B cell (primary cell): Measurements from ENCODE around the gene PDLIM1. TPM values are rescaled to one million over a fixed set of nuclear protein-coding genes. Genes with fewer than 3 reads are reported as not detected.

Experiments used
- ATAC-seq: fragments of 200-7000 bp; cut with Tn5 transposase; one replicate; pipeline ENCODE4 v1.10.0; 2021; ENCODE audit warnings: low read depth, mild to moderate bottlenecking, moderate number of reproducible peaks, moderate library complexity
- CTCF ChIA-PET: fragments of 350-600 bp; sonication (Branson Sonifier 250); formaldehyde crosslinking; loops from one replicate; lab custom pipeline; 2021; ENCODE audit warnings: antibody characterized with exemption, inconsistent platforms; lab: Charles Lee
- POLR2A ChIA-PET: fragments of 350-600 bp; sonication (Branson Sonifier 250); formaldehyde crosslinking; loops from one replicate; lab custom pipeline; 2021; ENCODE audit warnings: antibody characterized with exemption; lab: Charles Lee
- DNase-seq: peaks from one replicate; pipeline ENCODE4 v3.0.0; 2013
- H2AFZ ChIP-seq: 2 replicates; pipeline ENCODE4 v1.6.1; 2012; ENCODE audit warnings: mild to moderate bottlenecking, low read depth, low read length; ENCODE audit not compliant: insufficient read depth, poor library complexity, severe bottlenecking
- H3K27ac ChIP-seq, 2 donors: 1 replicate in 1 of 2; 2 replicates in 1 of 2; pipeline ENCODE4 v1.5.1; 2012 to 2013; ENCODE audit warnings: low read length in 2 of 2, mild to moderate bottlenecking in 2 of 2, moderate library complexity in 1 of 2
- H3K27me3 ChIP-seq, 4 experiments: fragments of 200-600 bp in 1 of 4; sonication (generic) in 1 of 4; replicated peaks in 1 of 4; 1 replicate in 2 of 4; 2 replicates in 2 of 4; pipeline versions ENCODE4 v1.6.1 to v1.7.0; 2013 to 2016; ENCODE audit warnings: low read length in 3 of 4, mild to moderate bottlenecking in 2 of 4, mixed read lengths in 1 of 4, moderate library complexity in 1 of 4; ENCODE audit not compliant: insufficient read depth in 4 of 4, control insufficient read depth in 3 of 4; ENCODE audit errors: control extremely low read depth in 1 of 4
- H3K36me3 ChIP-seq, 2 experiments: replicated peaks in 1 of 2; 1 replicate in 1 of 2; 2 replicates in 1 of 2; pipeline versions ENCODE4 v1.6.1 to v1.7.1; 2013; ENCODE audit warnings: low read length in 1 of 2; ENCODE audit not compliant: insufficient read depth in 2 of 2, control insufficient read depth in 1 of 2; ENCODE audit errors: control extremely low read depth in 1 of 2, extremely low read depth in 1 of 2
- H3K4me1 ChIP-seq, 2 donors: fragments of 200-600 bp in 1 of 2; sonication (generic) in 1 of 2; 1 replicate in 1 of 2; 2 replicates in 1 of 2; pipeline versions ENCODE4 v1.5.1 to v1.6.1; 2013 to 2017; ENCODE audit warnings: low read length in 2 of 2; ENCODE audit not compliant: control insufficient read depth in 2 of 2, insufficient read depth in 2 of 2
- H3K4me2 ChIP-seq: replicated peaks from 2 replicates; pipeline ENCODE3; 2012; ENCODE audit warnings: mild to moderate bottlenecking, low read depth, low read length; ENCODE audit not compliant: poor library complexity, severe bottlenecking
- H3K4me3 ChIP-seq, 5 experiments: fragments of 200-600 bp in 1 of 5; sonication (generic) in 1 of 5; 1 replicate in 3 of 5; 2 replicates in 2 of 5; pipeline versions ENCODE4 v1.5.1 to v1.7.0; 2011 to 2016; ENCODE audit warnings: low read length in 4 of 5, mild to moderate bottlenecking in 4 of 5, low read depth in 2 of 5, control low read depth in 1 of 5, moderate library complexity in 1 of 5; ENCODE audit not compliant: insufficient read depth in 1 of 5; ENCODE audit errors: control extremely low read depth in 1 of 5, extremely low read depth in 1 of 5
- H3K79me2 ChIP-seq: fragments of 200-600 bp; sonication (generic); one replicate; pipeline ENCODE4 v1.6.0; 2016; ENCODE audit warnings: low read length; ENCODE audit not compliant: control insufficient read depth, insufficient read depth
- H3K9ac ChIP-seq: fragments of 200-600 bp; sonication (generic); 2 replicates; pipeline ENCODE4 v1.6.1; 2017; ENCODE audit warnings: mild to moderate bottlenecking, low read length, moderate library complexity
- H3K9me3 ChIP-seq, 3 donors: one replicate each; pipeline versions ENCODE4 v1.6.1 to v1.7.1; 2013; ENCODE audit warnings: low read length in 2 of 3; ENCODE audit not compliant: control insufficient read depth in 2 of 3, insufficient read depth in 1 of 3; ENCODE audit errors: control extremely low read depth in 1 of 3
- H4K20me1 ChIP-seq: 2 replicates; pipeline ENCODE4 v1.6.0; 2012; ENCODE audit warnings: mild to moderate bottlenecking, low read length; ENCODE audit not compliant: insufficient read depth, control insufficient read depth, poor library complexity, severe bottlenecking
- H3K27ac Mint-ChIP-seq: one replicate; pipeline ENCODE4 v1.8.0; 2021; ENCODE audit warnings: mixed read lengths
- H3K27me3 Mint-ChIP-seq: one replicate; pipeline ENCODE4 v1.8.0; 2021; ENCODE audit warnings: mixed read lengths
- H3K4me1 Mint-ChIP-seq: one replicate; pipeline ENCODE4 v1.8.0; 2021; ENCODE audit warnings: mixed read lengths
- H3K4me3 Mint-ChIP-seq: one replicate; pipeline ENCODE4 v1.8.0; 2021; ENCODE audit warnings: mixed read lengths
- H3K9me3 Mint-ChIP-seq: one replicate; pipeline ENCODE4 v1.8.0; 2022; ENCODE audit warnings: mixed read lengths; ENCODE audit not compliant: insufficient read depth
- EZH2 ChIP-seq: IDR thresholded peaks from 2 replicates; pipeline ENCODE4 v1.6.1; 2012; ENCODE audit warnings: borderline replicate concordance, low read depth, mild to moderate bottlenecking, moderate library complexity, low read length; ENCODE audit not compliant: insufficient read depth, poor library complexity, severe bottlenecking
- WGBS: methylation state at CpG from one replicate; pipeline ENCODE4 v1.1.5; 2013; ENCODE audit warnings: missing lambda C conversion rate; ENCODE audit not compliant: insufficient coverage; 5-methylcytosine and 5-hydroxymethylcytosine counted together
- intact Hi-C: fragments of 100-400 bp; cut with micrococcal nuclease; formaldehyde crosslinking; loops from one replicate; pipeline ENCODE4 v1.10.0; 2022
- polyA plus RNA-seq: library from polyadenylated mRNA; depleted of rRNA; stranded (reverse); fragments of >200 nt; gene quantifications from 2 replicates; pipeline ENCODE4 v1.2.3, GENCODE V29; 2012
- total RNA-seq, 2 donors: library from RNA; stranded (reverse); fragments of 120-200 nt in 1 of 2; gene quantifications; 1 replicate in 1 of 2; 2 replicates in 1 of 2; pipeline versions ENCODE4 v1.2.3 to v1.2.4, GENCODE V29; 2013 to 2022
- TF ChIP-seq, protein P1 (sequence below): fragments of 200-600 bp; IDR thresholded peaks from one replicate; pipeline ENCODE4 v1.8.0; 2022; ENCODE audit warnings: antibody characterized with exemption, mild to moderate bottlenecking

Gene PDLIM1
- total and polyA plus RNA-seq, 2 donors (not counting 1 experiment from before 2014, with no cell fraction given): 123 to 135 TPM

DNA sequence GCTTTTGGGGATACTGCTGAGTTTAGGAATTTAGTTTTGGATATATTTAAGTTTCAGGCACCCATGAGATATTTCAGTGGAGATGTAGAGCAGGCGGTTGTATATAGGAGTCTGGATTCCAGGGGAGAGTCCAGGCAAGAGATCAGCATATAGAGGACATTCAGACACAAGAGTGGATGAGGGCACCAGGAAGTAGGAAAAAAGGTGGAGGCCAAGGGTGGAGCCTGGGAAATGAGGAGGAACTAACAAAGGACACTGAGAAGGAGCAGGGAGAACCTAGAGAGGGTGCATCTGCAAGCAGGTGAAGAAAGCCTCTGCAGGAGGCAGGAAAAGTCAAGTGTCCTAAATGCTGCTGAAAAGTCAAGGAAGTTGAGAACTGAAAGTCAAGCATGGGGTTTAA, 13.1 kb upstream of the PDLIM1 start:
- H3K4me1 Mint-ChIP-seq: peaks cover 7% of the 10 kb centered on the region
- H3K27ac Mint-ChIP-seq: no peak overlapping the region
- H3K4me1 ChIP-seq: no peaks in the 10 kb centered on the region
- intact Hi-C loops: no loop called here
- H3K9me3 Mint-ChIP-seq: no peaks in the 10 kb centered on the region
- H3K9ac ChIP-seq: no peak overlapping the region
- WGBS: 95% methylated on average over 1 of the region's 1 CpG
- ChIA-PET POLR2A (no interaction called here), CTCF (no interaction called here)
- H3K9me3 ChIP-seq: no peaks in the 10 kb centered on the region
- H3K4me3 Mint-ChIP-seq: no peak overlapping the region
- no peak for TF ChIP-seq EZH2
- TF ChIP-seq, protein P1, sequence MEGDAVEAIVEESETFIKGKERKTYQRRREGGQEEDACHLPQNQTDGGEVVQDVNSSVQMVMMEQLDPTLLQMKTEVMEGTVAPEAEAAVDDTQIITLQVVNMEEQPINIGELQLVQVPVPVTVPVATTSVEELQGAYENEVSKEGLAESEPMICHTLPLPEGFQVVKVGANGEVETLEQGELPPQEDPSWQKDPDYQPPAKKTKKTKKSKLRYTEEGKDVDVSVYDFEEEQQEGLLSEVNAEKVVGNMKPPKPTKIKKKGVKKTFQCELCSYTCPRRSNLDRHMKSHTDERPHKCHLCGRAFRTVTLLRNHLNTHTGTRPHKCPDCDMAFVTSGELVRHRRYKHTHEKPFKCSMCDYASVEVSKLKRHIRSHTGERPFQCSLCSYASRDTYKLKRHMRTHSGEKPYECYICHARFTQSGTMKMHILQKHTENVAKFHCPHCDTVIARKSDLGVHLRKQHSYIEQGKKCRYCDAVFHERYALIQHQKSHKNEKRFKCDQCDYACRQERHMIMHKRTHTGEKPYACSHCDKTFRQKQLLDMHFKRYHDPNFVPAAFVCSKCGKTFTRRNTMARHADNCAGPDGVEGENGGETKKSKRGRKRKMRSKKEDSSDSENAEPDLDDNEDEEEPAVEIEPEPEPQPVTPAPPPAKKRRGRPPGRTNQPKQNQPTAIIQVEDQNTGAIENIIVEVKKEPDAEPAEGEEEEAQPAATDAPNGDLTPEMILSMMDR: no peak
- no peak overlapping the region for H3K4me2 ChIP-seq
- no peak overlapping the region for H3K27ac ChIP-seq
- H3K27me3 ChIP-seq: no peaks in the 10 kb centered on the region
- H2AFZ ChIP-seq: no peak overlapping the region
- DNase-seq (no peak), ATAC-seq (no peak)
- no peaks in the 10 kb centered on the region for H3K27me3 Mint-ChIP-seq
- no peaks in the 10 kb centered on the region for H3K36me3 ChIP-seq
- no peak overlapping the region for H3K4me3 ChIP-seq
- no peaks in the 10 kb centered on the region for H3K79me2 ChIP-seq
- no peaks in the 10 kb centered on the region for H4K20me1 ChIP-seq

DNA sequence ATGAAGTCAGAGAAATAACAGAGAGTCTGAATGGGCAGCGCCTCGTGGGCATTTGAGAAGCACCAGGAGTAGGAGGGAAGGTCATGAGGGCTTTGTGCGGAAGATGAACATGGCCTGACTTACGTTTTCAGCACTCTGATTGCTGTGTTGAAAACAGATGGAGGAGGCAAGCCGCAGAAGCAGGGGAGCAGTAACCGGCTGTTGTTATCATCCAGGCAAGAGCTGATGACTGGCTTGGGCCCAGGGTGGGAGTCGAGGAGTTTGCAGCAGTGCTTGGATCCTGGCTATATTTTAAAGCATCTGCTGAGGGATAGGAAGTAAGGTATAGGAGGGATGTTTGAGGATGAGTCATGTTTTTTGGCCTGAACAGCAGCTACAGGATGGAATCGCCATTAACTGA, 12.7 kb upstream of the PDLIM1 start:
- Histone ChIP-seq H3K4me3 (no peak overlapping the region), H3K36me3 (no peaks in the 10 kb centered on the region), H3K4me1 (no peaks in the 10 kb centered on the region), H3K27ac (no peak overlapping the region), H2AFZ (no peak overlapping the region), H3K9ac (no peak overlapping the region), H3K9me3 (no peaks in the 10 kb centered on the region), H4K20me1 (no peaks in the 10 kb centered on the region), H3K79me2 (no peaks in the 10 kb centered on the region), H3K27me3 (no peaks in the 10 kb centered on the region), H3K4me2 (no peak overlapping the region)
- H3K27ac Mint-ChIP-seq: no peak overlapping the region
- peaks cover 3% of the 10 kb centered on the region for H3K4me1 Mint-ChIP-seq
- ChIA-PET POLR2A (no interaction called here), CTCF (no interaction called here)
- H3K4me3 Mint-ChIP-seq: no peak overlapping the region
- ATAC-seq (no peak), DNase-seq (no peak)
- intact Hi-C loops: no loop called here
- H3K9me3 Mint-ChIP-seq: no peaks in the 10 kb centered on the region
- WGBS: 96% methylated on average over 8 of the region's 8 CpGs
- no peaks in the 10 kb centered on the region for H3K27me3 Mint-ChIP-seq
- TF ChIP-seq, protein P1: no peak
